ENCODE results near the gene ATF6. TPM values are rescaled to one million over a fixed set of nuclear protein-coding genes. Genes with fewer than 3 reads are reported as not detected.

Gene ATF6
- total RNA-seq, 1 experiment from 2014 or later, result 20.9 TPM

DNA sequence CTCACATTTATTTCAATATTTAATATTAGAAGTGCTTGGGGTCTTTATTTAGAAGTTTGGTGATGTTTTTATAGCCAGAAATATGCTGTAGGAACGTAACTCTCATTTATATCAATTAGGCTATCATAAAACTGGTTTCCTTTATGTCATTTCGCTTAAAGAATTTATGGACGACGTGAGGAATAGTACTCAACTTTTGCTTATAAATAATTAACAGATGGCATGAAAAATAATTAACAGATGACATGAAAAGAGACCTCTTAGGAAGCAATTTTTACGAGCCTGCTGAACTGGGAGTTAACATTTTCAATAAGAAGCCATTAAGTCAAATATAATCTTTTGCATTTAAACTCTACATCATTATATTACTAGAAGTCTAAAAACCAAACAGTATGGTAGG is 134.0 kb downstream of the ATF6 start:
- intact Hi-C loops (cut with micrococcal nuclease), result no loop called here
- Histone ChIP-seq H3K4me1 (ENCODE audit: control insufficient read depth in 1 of 2, insufficient read depth in 2 of 2, low read length in 2 of 2) (peaks cover 6 to 17% of the 10 kb centered on the region in 2 experiments; a peak in 2 of 4 replicates), H2AFZ (ENCODE audit: low read depth, low read length, poor library complexity, severe bottlenecking) (no peak overlapping the region), H3K36me3 (ENCODE audit: control insufficient read depth in 1 of 2, insufficient read depth in 2 of 2, low read length in 2 of 2) (no peaks in the 10 kb centered on the region), H3K27me3 (ENCODE audit: insufficient read depth, low read length) (no peaks in the 10 kb centered on the region), H3K9ac (ENCODE audit: low read length) (no peak overlapping the region), H3K79me2 (ENCODE audit: insufficient read depth, low read length) (no peaks in the 10 kb centered on the region), H3K9me3 (ENCODE audit: control insufficient read depth in 1 of 2, insufficient read depth in 1 of 2, low read depth in 1 of 2, low read length in 2 of 2) (no peaks in the 10 kb centered on the region), H3K4me2 (ENCODE audit: low read length) (no peak overlapping the region), H4K20me1 (ENCODE audit: insufficient read depth) (no peaks in the 10 kb centered on the region), H3K9me2 (ENCODE audit: insufficient read depth) (no peaks in the 10 kb centered on the region), H3K27ac (ENCODE audit: low read depth, low read length) (no peak overlapping the region), H3K4me3 (replicated peaks in 1 of 2; ENCODE audit: low read depth in 1 of 2, low read length in 2 of 2) (no peak overlapping the region)
- ATAC-seq, result no peak
- no peak for DNase-seq (ENCODE audit: low read depth, low spot score)
- ChIA-PET CTCF (no interaction called here), POLR2A (no interaction called here), RAD21 (ENCODE audit: low non-redundant PET in 1 of 2, low total read pairs in 2 of 2, uncharacterized antibody in 2 of 2, unreplicated experiment in 2 of 2) (no interaction called here)
- no peak for TF ChIP-seq CEBPB (IDR thresholded peaks at IDR 0.05; ENCODE audit: low read depth)
- no peak for TF ChIP-seq TCF7L2 (IDR thresholded peaks at IDR 0.05; ENCODE audit: borderline replicate concordance, extremely low read depth, insufficient read depth, insufficient read length)
- TF ChIP-seq EZH2 (IDR thresholded peaks at IDR 0.05), result no peak
- TF ChIP-seq JUND (IDR thresholded peaks at IDR 0.05), result no peak
- TF ChIP-seq POLR2AphosphoS5 (IDR thresholded peaks at IDR 0.05; ENCODE audit: low read depth, low read length), result no peak
- TF ChIP-seq, protein P1, sequence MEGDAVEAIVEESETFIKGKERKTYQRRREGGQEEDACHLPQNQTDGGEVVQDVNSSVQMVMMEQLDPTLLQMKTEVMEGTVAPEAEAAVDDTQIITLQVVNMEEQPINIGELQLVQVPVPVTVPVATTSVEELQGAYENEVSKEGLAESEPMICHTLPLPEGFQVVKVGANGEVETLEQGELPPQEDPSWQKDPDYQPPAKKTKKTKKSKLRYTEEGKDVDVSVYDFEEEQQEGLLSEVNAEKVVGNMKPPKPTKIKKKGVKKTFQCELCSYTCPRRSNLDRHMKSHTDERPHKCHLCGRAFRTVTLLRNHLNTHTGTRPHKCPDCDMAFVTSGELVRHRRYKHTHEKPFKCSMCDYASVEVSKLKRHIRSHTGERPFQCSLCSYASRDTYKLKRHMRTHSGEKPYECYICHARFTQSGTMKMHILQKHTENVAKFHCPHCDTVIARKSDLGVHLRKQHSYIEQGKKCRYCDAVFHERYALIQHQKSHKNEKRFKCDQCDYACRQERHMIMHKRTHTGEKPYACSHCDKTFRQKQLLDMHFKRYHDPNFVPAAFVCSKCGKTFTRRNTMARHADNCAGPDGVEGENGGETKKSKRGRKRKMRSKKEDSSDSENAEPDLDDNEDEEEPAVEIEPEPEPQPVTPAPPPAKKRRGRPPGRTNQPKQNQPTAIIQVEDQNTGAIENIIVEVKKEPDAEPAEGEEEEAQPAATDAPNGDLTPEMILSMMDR (IDR thresholded peaks at IDR 0.05 in 2 of 3, conservative IDR thresholded peaks at IDR 0.05 in 1 of 3; ENCODE audit: borderline replicate concordance in 1 of 3, insufficient read depth in 1 of 3, low read depth in 2 of 3, low read length in 2 of 3), result no peak
- TF ChIP-seq, protein P2, sequence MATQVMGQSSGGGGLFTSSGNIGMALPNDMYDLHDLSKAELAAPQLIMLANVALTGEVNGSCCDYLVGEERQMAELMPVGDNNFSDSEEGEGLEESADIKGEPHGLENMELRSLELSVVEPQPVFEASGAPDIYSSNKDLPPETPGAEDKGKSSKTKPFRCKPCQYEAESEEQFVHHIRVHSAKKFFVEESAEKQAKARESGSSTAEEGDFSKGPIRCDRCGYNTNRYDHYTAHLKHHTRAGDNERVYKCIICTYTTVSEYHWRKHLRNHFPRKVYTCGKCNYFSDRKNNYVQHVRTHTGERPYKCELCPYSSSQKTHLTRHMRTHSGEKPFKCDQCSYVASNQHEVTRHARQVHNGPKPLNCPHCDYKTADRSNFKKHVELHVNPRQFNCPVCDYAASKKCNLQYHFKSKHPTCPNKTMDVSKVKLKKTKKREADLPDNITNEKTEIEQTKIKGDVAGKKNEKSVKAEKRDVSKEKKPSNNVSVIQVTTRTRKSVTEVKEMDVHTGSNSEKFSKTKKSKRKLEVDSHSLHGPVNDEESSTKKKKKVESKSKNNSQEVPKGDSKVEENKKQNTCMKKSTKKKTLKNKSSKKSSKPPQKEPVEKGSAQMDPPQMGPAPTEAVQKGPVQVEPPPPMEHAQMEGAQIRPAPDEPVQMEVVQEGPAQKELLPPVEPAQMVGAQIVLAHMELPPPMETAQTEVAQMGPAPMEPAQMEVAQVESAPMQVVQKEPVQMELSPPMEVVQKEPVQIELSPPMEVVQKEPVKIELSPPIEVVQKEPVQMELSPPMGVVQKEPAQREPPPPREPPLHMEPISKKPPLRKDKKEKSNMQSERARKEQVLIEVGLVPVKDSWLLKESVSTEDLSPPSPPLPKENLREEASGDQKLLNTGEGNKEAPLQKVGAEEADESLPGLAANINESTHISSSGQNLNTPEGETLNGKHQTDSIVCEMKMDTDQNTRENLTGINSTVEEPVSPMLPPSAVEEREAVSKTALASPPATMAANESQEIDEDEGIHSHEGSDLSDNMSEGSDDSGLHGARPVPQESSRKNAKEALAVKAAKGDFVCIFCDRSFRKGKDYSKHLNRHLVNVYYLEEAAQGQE (IDR thresholded peaks at IDR 0.05; ENCODE audit: low read depth), result no peak
- TF ChIP-seq CBX3 (IDR thresholded peaks at IDR 0.05; ENCODE audit: low read depth), result no peak
- TF ChIP-seq, protein P3, sequence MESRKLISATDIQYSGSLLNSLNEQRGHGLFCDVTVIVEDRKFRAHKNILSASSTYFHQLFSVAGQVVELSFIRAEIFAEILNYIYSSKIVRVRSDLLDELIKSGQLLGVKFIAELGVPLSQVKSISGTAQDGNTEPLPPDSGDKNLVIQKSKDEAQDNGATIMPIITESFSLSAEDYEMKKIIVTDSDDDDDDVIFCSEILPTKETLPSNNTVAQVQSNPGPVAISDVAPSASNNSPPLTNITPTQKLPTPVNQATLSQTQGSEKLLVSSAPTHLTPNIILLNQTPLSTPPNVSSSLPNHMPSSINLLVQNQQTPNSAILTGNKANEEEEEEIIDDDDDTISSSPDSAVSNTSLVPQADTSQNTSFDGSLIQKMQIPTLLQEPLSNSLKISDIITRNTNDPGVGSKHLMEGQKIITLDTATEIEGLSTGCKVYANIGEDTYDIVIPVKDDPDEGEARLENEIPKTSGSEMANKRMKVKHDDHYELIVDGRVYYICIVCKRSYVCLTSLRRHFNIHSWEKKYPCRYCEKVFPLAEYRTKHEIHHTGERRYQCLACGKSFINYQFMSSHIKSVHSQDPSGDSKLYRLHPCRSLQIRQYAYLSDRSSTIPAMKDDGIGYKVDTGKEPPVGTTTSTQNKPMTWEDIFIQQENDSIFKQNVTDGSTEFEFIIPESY (IDR thresholded peaks at IDR 0.05; ENCODE audit: extremely low read depth, insufficient replicate concordance, low read length), result no peak
- no peak for TF ChIP-seq YY1 (IDR thresholded peaks at IDR 0.05; ENCODE audit: extremely low read depth, insufficient replicate concordance, low read depth, low read length)
- no peak for TF ChIP-seq EZH2phosphoT487 (IDR thresholded peaks at IDR 0.05; ENCODE audit: borderline replicate concordance)
- no peak for TF ChIP-seq ZNF274 (IDR thresholded peaks at IDR 0.05; ENCODE audit: low read depth, low read length)
- no peak for TF ChIP-seq RAD21 (IDR thresholded peaks at IDR 0.05; ENCODE audit: low read depth)
- TF ChIP-seq EGR1 (IDR thresholded peaks at IDR 0.05; ENCODE audit: low read depth), result no peak
- no peak for TF ChIP-seq ELF1 (IDR thresholded peaks at IDR 0.05; ENCODE audit: borderline replicate concordance, low read depth)
- TF ChIP-seq, protein P4, sequence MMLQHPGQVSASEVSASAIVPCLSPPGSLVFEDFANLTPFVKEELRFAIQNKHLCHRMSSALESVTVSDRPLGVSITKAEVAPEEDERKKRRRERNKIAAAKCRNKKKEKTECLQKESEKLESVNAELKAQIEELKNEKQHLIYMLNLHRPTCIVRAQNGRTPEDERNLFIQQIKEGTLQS (IDR thresholded peaks at IDR 0.05), result no peak
- TF ChIP-seq POLR2A (IDR thresholded peaks at IDR 0.05; ENCODE audit: borderline replicate concordance, extremely low read depth, insufficient read depth, insufficient read length), result no peak
- no peak for TF ChIP-seq FOSL1 (IDR thresholded peaks at IDR 0.05; ENCODE audit: low read depth)
- no peak for TF ChIP-seq ZFX (IDR thresholded peaks at IDR 0.05)
- no peak for TF ChIP-seq SP1 (IDR thresholded peaks at IDR 0.05; ENCODE audit: low read depth)
- BruUV-seq (replicated peaks), result no TSS peak

Data from HCT116 (cell line).